ENCODE data around the gene PRRT1B.

PRRT1B gene

DNA sequence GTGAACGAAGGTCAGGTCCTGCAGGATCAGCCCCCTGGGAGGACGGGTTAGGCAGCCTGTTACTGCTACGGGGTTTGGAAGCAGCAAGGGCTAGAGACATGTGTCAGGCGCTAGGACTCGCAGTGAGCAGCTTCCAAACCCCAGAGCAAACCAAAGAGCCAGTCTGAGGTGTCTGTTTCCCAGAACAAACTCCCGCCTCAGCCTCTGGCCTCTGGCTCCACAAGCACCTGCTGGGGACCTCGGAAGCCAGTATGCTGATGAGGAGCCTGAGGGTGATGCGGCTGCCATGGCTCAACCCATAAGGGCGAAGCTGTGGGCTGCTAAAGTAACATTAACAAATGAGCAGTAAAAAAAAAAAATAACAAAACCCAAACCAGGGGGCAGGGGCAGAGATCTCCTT is 35.0 kb downstream of the PRRT1B start:
- no peak for DNase-seq (ENCODE audit: low spot score)

DNA sequence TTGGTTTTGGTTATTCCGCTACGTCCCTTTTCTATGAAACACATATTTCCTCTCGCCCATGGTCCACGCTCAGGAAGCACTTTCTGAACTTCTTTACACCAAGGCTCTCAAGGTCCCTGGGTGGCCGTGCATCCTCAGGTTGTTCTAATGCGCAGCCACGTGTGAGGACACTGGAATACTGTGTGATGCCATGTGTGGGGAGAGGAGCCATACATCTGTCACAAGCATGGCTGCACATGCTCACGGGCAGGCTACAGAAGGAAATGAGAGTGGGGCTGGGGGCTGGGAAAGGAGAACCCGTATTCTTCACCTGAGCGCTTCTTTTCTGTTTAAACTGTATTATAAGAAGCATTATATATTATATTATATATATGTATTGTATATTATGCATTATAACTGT is 36.7 kb downstream of the PRRT1B start:
- no peak for DNase-seq (ENCODE audit: low spot score)

DNA sequence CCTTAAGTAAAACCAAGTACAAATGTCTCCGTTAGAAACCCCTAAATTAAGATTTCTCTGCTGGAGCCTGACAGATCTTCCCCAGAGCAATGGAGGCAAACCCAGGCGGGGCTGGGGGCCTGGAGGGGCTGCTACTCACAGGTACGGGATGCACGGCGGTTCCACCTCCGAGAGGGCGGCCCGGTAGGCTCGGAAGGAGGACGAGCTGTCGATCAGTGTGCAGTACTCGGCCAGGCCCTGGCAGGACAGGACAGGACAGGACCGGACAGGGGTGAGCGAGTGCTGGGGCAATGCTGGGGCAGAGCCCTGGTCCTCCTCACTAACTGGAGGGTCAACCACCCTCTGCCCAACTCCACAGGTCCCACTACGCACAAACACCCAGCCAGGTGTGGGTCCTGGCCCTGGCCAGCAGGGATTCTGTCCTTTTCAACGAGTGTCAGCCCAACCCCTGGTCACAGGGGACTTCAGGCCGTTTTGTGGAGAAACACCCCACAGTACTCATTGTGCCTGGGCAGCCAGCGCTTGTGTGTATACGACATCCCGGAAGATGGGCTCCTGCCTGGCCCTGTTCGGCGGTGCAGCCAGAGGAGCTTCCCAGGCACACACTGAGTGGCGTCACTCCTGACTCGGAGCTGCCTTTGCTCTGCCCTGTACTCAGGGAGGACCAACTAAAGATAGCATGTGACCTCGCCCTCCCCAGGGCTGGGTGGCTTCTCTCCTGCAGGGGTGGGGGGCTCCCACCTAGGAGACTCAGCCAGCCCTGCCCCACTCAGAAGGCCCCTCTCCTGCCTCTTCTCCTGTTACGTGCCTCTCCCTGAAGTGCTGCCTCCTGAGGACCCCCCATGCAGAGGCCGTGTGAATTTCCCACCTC is 37.4 kb downstream of the PRRT1B start:
- DNase-seq (ENCODE audit: low spot score) = no peak

DNA sequence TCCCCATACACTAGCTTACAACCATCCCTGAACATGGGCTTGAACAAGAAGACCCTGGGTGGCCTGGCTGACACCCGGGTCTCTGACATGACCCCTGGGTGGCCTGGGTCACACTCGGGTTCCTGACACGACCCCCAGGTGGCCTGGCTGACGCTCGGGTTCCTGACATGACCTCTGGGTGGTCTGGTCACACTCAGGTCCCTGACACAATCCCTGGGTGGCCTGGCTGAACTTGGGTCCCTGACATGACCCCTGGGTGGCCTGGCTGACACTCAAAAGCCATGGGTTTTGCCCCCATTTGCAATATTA is 38.0 kb downstream of the PRRT1B start:
- DNase-seq (ENCODE audit: low spot score) = no peak

DNA sequence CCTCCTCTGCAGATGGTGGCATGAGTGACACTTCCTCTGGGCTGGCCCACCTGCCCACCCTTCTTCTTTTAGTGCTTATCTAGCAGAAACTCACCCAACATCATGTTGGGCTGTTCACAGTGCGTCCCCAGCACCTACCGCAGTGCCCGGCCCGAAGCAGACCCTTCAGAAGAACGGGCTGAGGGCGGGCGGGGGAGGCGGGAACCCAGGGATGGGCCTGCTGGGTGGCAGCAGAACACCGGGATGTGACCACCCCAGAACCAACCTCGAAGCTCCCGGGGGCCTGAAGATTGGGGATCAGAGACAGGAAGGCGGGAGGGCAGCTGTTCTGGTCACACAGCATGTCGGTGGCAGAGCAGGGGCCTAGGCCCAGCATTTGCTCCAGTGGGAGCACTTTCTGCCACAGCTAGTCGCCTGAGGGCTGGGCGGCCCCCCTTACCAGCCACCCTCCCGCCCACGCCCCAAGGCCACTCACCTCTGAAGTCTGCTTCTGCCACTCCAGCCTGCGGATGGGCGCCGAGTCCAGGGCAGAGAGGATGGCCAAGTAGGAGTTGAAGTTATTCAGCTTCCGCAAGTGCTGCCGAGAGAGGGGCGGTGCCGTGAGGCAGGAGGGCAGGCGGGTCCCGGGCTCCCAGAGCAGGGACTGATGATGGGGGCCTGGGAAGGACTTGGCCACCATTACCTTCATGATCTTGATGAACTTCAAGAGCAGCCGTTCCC is 38.7 kb downstream of the PRRT1B start:
- no peak for DNase-seq (ENCODE audit: low spot score)

DNA sequence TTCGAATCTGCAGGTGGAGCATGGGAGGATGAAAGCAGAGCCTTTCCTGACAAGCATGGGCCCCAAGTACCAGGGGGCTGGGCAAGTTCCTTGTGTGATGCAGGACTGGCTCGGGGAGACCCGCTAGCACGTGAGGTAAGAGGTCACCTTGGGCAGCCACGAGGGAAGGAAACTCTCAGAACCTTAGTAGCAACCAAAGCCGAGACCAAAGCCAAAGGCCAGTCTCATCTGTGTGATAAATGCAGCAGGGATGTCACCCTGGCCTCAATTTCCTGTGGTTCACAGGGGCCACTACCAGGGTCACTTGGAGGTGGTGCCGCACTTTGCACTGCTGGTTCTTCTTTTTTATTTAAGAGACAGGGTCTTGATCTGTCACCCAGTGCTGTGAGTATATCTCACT is 39.5 kb downstream of the PRRT1B start:
- DNase-seq (ENCODE audit: low spot score) = no peak

DNA sequence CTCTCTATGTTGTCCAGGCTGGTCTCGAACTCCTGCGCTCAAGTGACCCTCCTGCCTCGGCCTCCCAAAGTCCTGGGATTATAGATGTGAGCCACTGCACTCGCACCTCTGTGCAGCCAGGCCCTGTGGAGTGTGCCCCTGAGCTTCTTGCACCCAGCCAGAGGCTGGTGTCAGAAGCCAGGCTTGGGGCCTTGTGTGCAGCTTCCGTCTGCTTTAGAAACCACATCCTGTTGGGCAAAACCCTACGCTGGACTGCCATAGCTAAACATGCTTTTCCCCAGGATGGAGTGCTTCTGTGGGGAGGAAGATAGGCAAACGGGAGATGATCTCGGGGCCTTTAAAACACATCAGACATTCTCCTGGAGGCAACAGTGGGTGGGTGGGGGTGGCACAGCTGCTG is 40.1 kb downstream of the PRRT1B start:
- DNase-seq (ENCODE audit: low spot score) = peak; percentile 59

DNA sequence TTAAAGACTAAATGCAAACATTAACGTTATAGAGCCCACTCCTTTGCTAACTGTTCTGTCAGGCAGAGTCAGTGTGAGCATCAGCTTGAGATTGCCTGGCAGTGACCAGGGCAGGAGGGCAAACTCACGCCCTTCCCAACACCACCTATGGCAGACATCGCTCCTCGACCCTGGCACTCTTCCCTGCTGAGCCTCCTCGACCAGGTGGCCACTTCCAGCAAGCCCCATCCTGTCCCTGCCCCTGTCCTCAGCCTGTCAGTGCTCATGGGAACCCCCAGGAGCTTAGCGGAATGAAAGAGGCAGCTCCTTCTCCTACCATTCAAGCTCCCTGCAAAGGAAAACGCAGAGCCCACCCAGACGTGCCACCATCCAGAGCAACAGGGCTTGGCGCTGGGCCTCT is 42.0 kb downstream of the PRRT1B start:
- DNase-seq (ENCODE audit: low spot score) = no peak

DNA sequence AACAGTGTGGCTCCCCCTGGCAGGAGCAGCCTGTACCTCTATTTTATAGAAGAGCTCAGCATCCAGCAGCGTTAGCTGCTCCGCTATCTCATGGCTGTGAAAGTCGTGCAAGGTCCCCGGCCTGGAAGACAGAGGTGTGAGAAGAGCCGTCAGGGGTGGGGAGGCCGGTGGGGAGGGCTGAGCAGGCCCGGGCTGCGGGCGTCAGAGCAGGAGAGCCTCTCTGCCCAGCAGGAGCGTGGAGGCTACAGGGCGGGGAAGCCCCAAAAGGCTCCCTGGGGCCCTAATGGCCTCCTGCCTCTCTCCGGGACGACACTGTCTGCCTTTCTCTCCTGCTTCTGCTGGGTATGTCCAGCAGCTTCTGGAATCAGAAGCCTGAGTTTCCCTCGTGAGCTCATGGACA is 42.6 kb downstream of the PRRT1B start:
- no peak for DNase-seq (ENCODE audit: low spot score)

DNA sequence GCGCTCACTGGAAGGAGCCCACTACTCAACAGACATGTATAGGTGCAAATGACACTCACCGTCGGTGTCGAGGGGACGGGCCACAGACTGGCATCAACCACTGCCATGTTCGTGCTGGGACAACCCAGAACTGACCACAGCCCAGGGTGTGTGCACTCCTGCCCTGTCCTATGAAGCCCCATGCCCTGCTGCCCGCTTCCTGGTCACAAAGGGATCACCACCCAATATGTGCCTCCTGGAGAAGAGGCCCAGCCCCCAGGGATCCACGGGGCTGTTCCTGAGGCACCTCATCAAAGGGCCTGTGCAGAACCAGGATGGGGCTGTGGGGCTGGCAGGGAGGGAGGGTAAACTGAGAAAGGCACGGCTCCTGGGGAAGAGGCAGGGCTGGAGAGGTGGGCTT is 43.1 kb downstream of the PRRT1B start:
- DNase-seq (ENCODE audit: low spot score) = no peak

DNA sequence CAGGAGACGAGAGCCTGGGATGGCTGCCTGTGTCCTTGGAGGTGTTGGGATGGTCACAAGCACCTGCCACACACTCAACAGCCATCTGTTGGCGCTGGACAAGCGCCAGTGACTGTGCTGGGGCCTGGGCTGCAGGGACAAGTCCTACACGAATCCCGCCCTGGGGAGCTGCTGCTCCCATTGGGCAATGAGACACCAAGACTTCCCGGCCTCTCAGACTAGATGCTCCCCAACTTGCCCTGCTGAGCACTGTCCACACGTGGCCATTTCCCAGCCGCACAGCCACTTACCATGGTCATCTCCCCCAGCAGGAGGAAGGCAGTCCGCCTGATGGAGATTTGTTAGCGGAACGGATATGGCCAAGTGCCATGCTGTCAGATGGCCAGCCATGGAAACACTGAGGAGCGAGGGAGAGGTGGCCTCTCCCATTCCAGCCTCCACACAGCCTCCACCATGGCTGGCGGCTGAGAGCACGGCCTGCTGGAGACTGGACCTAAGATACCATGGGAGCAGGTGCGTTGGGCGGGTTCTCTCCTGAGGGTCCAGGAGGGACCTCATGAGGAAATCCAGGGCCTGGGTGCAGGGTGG is 43.9 kb downstream of the PRRT1B start:
- DNase-seq (ENCODE audit: low spot score) = no peak

DNA sequence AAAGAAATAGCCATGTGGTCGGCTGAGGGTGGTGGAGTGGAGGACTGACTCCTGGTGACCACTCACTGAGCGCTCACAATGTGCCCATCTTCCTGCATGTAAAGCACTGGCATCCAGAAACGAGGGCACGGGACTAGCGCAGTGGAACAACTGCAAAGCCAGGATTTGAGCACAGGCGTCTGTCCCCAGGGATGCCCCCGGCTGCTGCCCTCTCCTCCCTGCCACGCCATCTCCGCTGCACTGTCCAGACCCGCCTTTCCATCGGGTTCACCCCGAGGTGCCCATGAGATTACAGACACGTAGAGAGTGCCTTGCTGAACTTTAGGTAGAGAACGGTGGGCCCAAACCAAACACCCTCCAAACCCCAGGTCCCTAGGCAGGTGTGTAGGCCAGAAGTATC is 44.7 kb downstream of the PRRT1B start:
- DNase-seq (ENCODE audit: low spot score) = no peak

DNA sequence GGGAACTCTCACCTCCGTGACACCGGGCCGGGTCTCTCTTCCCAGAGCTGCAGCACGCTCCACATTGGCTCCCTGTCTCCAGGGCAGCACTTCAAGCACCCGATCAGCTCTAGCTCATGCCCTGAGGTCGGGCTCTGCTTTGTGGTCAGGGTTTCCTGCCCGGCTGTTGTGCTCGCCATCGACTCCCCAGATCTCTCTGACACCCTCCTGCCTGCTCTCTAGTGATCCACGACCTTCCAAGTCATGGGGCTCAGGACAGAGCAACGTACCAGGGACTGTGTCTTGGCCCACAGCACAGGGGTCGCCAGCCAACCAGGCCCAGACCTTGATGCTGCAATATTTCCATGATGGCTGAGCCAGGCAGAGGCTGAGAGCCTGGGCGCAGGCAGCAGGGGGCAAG is 45.1 kb downstream of the PRRT1B start:
- DNase-seq (ENCODE audit: low spot score) = peak; percentile 12

DNA sequence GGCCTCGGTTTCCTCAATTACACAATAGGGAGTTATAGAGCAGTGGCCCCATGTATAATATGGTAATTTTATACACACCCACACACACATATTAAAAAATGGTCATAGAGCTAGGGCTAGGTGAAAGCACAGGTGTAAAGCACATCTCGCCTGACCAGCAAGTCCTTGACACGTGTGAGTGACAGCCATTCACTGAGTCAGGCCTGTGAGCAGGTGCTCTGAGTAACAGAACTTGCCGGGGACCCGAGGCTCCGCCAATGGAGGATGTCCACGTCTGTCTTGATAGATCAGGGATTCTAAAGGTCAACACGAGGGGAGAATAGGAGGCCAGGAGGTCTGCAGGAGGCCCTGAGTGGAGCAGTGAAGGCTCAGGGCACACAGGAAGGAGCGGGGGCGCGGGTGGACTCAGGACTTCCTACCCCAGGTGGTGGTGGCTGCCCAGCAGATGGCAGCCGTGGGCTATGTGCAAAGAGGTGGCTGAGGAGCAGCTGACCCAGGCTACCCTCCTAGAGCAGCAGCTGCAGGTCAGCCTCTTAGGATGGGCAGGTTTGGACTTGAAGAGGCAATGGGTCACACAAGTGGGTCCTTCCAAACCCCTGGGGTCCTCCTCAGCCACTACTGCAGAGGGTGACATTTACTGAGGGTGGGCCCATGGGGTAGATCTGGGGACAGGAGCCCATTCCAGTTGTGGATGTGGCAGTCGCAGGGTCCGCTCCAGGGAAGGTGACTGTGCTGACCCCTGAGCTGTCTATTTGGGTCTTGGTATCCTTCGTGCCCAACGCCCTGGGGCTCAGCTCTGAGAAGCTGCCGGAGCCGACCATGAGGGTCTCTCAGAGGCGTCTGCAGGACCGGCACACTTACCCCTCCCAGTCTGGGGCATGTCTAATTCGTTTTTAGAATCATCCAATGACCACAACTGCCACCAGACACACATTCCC is 45.9 kb downstream of the PRRT1B start:
- peak; percentile 74 for DNase-seq (ENCODE audit: low spot score)

DNA sequence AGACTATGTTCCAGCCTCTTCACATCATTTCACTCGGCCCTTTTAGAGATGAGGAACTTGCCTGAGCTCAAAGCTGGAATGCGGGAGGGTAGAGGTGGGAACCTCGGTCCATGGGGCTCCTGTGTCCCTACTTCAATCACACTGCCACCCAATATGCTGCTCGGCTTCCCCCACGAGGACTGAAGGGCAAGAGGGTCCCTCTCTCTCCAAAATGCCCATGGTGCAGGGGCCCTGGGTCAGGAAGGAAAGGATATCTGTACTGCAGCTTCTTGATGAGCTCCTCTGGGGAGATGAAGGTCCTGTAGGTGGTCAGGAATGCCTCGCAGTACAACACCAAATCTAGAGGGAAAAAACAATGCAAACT is 46.5 kb downstream of the PRRT1B start:
- DNase-seq (ENCODE audit: low spot score) = no peak

DNA sequence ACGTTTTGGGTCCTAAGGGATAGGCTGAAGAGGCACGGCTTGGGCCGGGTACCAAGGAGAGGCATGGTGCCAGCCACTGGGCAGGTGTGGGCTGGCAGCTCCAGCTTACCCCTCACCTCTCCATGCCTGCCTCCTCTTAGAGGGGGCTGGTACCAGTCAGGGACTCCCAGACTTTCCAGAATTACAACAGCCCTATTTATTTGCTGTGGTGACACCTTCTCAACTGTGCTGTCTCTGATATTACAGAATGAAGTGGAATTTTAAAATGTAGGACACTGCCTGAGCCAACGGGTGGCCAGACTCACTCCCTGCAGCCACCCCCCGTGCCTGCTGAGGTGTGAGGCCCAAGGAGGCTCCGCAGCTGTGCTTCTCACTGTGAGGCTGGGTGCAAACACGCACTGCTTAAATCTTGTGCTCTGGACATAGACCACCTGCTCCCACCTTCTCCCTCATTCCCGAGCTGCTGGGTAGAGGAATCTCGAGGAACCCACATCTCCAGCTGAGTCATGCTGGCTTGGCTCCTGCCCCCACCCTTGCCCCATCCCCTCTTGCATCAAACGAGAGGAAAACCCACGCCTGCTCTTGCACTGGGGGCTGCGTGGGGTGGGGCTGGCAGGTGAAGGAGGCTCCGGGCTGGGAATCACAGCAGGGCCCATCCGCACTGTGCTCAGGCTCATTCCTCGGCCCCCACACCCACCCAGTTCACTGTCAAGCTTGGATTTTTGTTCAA is 47.9 kb downstream of the PRRT1B start:
- DNase-seq (ENCODE audit: low spot score) = no peak

DNA sequence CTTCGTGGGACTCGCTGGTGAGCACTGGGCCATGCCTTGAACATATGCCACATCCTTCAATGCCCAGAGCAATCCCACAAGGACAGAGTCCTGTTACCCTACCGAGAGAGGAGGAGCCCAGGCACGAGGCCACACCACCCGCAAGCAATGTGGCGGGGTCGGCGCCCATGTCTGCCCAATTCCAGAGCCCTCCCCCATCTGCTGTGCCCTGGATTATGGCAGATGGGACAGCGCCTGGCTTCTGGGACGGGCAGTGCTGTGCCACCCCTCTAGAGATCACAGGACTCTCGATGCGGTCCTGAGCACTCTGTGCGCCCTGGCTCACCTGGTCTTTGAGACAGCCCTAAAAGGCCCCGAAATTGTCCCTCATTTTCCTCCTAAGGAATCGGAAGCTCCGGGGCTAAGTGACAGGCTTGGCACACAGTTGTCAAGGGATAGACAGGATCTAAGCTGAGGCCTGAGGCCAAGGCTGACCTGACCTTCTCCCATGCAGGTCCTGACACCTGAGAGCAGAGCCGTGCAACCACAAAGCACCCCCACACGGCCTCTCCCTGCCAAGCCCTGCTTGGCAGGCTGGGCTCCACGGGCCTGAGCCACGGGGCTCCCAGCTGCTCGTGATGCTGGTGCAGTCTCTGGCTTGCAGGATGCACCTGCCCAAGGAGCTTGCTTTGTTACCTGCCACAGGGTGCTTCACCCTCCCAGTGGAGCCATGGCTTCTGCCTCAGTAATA is 48.8 kb downstream of the PRRT1B start:
- DNase-seq (ENCODE audit: low spot score) = no peak

DNA sequence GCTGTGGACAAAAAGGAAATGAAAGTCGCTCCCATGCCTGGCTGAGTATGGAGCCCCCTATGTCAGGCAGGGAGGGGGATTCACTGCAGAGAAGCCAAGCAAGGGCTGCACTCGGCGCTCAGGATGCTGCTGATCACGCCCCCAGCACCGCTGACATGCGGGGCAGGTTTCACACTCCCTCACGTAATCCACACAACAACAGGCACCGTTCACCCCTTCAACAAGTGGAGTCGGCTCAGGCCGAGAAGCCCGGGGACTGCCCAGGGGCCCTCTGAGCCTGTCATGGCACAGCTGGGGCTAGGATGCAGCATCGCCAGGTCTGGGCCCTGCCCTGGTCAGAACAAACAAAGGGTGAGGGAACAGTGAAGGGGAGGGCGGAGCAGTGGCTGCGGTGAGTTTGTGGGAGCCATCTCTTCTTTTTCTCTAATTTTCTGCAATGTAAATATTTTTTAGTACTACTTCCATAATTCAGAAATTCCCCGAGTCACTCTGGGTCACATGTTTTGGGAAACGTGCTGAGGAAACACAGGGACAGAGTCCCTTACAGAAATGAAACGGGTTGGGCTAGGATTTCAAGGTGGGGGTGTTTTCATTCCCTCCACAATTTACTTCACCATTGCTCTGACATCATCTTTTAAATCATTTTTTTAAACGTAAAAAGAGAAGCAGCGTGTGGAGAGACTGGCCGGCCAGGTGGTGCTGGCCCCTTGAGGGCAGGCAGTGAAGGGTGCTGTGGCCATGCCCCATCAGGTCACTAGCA is 49.8 kb downstream of the PRRT1B start:
- no peak for DNase-seq (ENCODE audit: low spot score)

DNA sequence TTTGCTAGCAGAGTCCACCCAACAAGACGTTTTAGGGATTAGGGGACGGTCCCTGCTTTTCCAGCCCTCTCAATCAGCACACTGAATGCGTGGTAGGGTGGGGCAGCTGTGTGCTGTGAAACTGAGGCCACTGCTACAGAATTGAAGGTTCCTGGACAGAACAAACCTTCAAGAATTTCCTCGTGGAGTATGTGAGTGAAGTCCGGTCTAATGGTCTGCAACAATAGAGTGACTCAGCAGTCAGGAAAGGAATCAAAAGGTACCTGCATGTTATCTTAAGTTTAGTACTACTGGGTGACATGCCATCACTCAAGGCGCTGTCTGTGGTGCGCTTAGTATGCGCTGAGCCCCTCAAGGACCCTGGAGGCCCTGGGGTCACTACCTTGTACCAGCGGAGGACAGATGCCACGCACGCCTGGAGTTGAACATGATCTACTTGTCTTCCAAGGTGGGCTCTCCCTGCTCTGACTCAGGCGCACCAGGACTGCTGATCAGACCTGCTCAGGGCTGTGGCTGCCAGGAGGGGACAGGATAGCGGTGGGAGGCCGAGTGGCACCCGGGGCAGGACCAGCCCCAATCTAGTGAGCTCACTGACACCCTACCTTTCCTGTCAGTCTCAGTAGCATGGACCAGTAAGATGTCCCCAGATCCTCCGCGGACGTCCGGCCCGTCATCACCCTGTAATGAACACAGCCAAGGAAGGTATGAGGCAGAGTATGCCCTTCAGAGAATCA is 50.5 kb downstream of the PRRT1B start:
- DNase-seq (ENCODE audit: low spot score) = no peak

DNA sequence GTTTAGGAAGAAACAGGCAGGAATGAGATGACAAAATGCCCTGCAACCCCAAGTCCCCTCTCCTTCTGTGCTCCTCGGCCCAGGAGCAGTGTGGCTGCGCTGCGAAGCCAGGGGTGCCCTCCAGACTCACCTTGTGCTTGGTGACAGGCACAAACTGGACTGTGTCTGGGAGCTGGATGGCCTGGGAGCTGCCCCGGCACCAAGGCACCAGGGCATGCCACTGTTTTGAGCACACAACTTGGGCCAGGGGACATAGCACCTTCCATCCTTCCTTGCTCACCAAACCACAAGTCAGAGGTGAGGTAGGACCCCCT is 51.1 kb downstream of the PRRT1B start:
- no peak for DNase-seq (ENCODE audit: low spot score)

Measured in CD4-positive, alpha-beta T cell treated with Interleukin-15 for 4 hours (primary cell).